HepG2 (cell line): ENCODE data around the gene LRRC8C. TPM values are rescaled to one million over a fixed set of nuclear protein-coding genes. Genes with fewer than 3 reads are reported as not detected.

Experiments used
- ATAC-seq: fragments of 200-7000 bp; cut with Tn5 transposase; 3 replicates; pipeline ENCODE4 v1.9.1; 2020; ENCODE audit warnings: mild to moderate bottlenecking, moderate library complexity
- BruUV-seq: library from RNA; stranded (reverse); fragments of 400-500 nt; replicated peaks from 2 replicates; lab custom pipeline; 2021; lab: Mats Ljungman, UMichigan
- CTCF ChIA-PET: fragments of 300-600 bp; formaldehyde crosslinking; extraction: SDS; loops from one replicate; lab custom pipeline; 2021; ENCODE audit warnings: low total read pairs, inconsistent platforms, low intra/inter-chr PET ratio; lab: Yijun Ruan, JAX
- POLR2A ChIA-PET: fragments of 350-600 bp; sonication (Branson Sonifier 250); formaldehyde crosslinking; loops from one replicate; lab custom pipeline; 2020; ENCODE audit warnings: antibody characterized with exemption, inconsistent platforms; lab: Yijun Ruan, JAX
- DNase-seq: peaks from one replicate; pipeline ENCODE4 v3.0.0-alpha.2; 2015; ENCODE audit warnings: low spot score
- FAIRE-seq: peaks from 3 replicates; lab custom pipeline; 2011; peaks lifted over from hg19 to GRCh38; lab: Jason Lieb, UNC
- H2AFZ ChIP-seq: one replicate; pipeline ENCODE4 v1.6.1; 2011; ENCODE audit warnings: low read length, inconsistent platforms
- H3K27ac ChIP-seq: fragments of 300-600 bp; 3 replicates; pipeline ENCODE4 v1.8.0; 2011; ENCODE audit warnings: mixed run types, mild to moderate bottlenecking, mixed read lengths, low read length, inconsistent platforms; ENCODE audit not compliant: insufficient read depth; ENCODE audit errors: extremely low read length
- H3K27me3 ChIP-seq, 2 experiments: fragments of 200-600 bp in 1 of 2; 2 replicates in 1 of 2; 3 replicates in 1 of 2; pipeline versions ENCODE4 v1.6.0 to v1.8.0; 2011; ENCODE audit warnings: low read length in 2 of 2, mild to moderate bottlenecking in 2 of 2, moderate library complexity in 2 of 2, inconsistent platforms in 1 of 2; ENCODE audit not compliant: insufficient read depth in 2 of 2, control insufficient read depth in 1 of 2
- H3K36me3 ChIP-seq, 2 experiments: fragments of 200-600 bp in 1 of 2; replicated peaks in 1 of 2; 2 replicates in 1 of 2; 3 replicates in 1 of 2; pipeline versions ENCODE4 v1.5.1 to v1.8.0; 2011; ENCODE audit warnings: low read length in 2 of 2, inconsistent platforms in 1 of 2; ENCODE audit not compliant: insufficient read depth in 2 of 2, control insufficient read depth in 1 of 2
- H3K4me1 ChIP-seq: 2 replicates; pipeline ENCODE4 v1.5.1; 2012; ENCODE audit warnings: low read length, inconsistent platforms; ENCODE audit not compliant: insufficient read depth
- H3K4me2 ChIP-seq: 2 replicates; pipeline ENCODE4 v1.6.0; 2011; ENCODE audit warnings: low read depth, low read length, inconsistent platforms
- H3K4me3 ChIP-seq, 3 experiments: fragments of 200-600 bp in 1 of 3; sonication (generic), shearing (Covaris generic) in 1 of 3; replicated peaks in 1 of 3; 2 replicates each; pipeline ENCODE4 v1.5.1; 2011 to 2016; ENCODE audit warnings: low read length in 3 of 3, inconsistent platforms in 2 of 3, low read depth in 2 of 3, mild to moderate bottlenecking in 2 of 3, control low read depth in 1 of 3, mixed read lengths in 1 of 3; ENCODE audit not compliant: insufficient read depth in 1 of 3
- H3K79me2 ChIP-seq: one replicate; pipeline ENCODE4 v1.6.1; 2011; ENCODE audit warnings: low read length, inconsistent platforms; ENCODE audit not compliant: insufficient read depth
- H3K9ac ChIP-seq: 2 replicates; pipeline ENCODE4 v1.6.0; 2011; ENCODE audit warnings: mild to moderate bottlenecking, low read depth, low read length, inconsistent platforms; ENCODE audit not compliant: insufficient read depth
- H3K9me3 ChIP-seq: 2 replicates; pipeline ENCODE4 v1.5.1; 2012; ENCODE audit warnings: mild to moderate bottlenecking, low read length
- H4K20me1 ChIP-seq: 2 replicates; pipeline ENCODE4 v1.6.0; 2011; ENCODE audit warnings: inconsistent platforms, mild to moderate bottlenecking, low read length, moderate library complexity; ENCODE audit not compliant: insufficient read depth
- CREB1 ChIP-seq, 2 experiments: fragments of 450-650 bp in 1 of 2; IDR thresholded peaks; 2 replicates each; pipeline ENCODE4 v1.6.1; 2016 to 2017; ENCODE audit warnings: control low read depth in 1 of 2, mild to moderate bottlenecking in 1 of 2, missing compliant biosample characterization in 1 of 2, missing genetic modification characterization in 1 of 2
- GMEB2 ChIP-seq: IDR thresholded peaks from 2 replicates; pipeline ENCODE4 v1.6.1; 2016; ENCODE audit warnings: missing biosample characterization, missing genetic modification reagents, low read depth
- HOXA5 ChIP-seq: sonication (generic); formaldehyde crosslinking; IDR thresholded peaks from 2 replicates; pipeline ENCODE4 v1.4.0; 2020; ENCODE audit warnings: missing genetic modification reagents
- HOXD1 ChIP-seq: sonication (generic); formaldehyde crosslinking; IDR thresholded peaks from 2 replicates; pipeline ENCODE4 v1.5.0; 2020; ENCODE audit warnings: missing genetic modification reagents
- POGZ ChIP-seq: sonication (generic); formaldehyde crosslinking; IDR thresholded peaks from 2 replicates; pipeline ENCODE4 v1.4.0; 2020; ENCODE audit warnings: mild to moderate bottlenecking, missing genetic modification reagents
- SMAD9 ChIP-seq: sonication (generic); formaldehyde crosslinking; IDR thresholded peaks from 2 replicates; pipeline ENCODE4 v1.5.1; 2020; ENCODE audit warnings: mild to moderate bottlenecking, missing genetic modification reagents
- TSC22D2 ChIP-seq: sonication (generic); formaldehyde crosslinking; IDR thresholded peaks from 2 replicates; pipeline ENCODE4 v1.5.1; 2020; ENCODE audit warnings: missing genetic modification reagents, mild to moderate bottlenecking, borderline replicate concordance
- ZBTB40 ChIP-seq, 2 experiments: fragments of 450-650 bp in 1 of 2; sonication (generic) in 1 of 2; formaldehyde crosslinking in 1 of 2; IDR thresholded peaks; 2 replicates each; pipeline versions ENCODE4 v1.6.1 to v1.8.0; 2016 to 2022; ENCODE audit warnings: antibody characterized with exemption in 1 of 2, mild to moderate bottlenecking in 1 of 2, missing genetic modification reagents in 1 of 2
- ZFP91 ChIP-seq: sonication (generic); formaldehyde crosslinking; IDR thresholded peaks from 2 replicates; pipeline ENCODE4 v1.9.0; 2022; ENCODE audit warnings: missing genetic modification reagents, mild to moderate bottlenecking, borderline replicate concordance
- ZNF598 ChIP-seq: sonication (generic); formaldehyde crosslinking; IDR thresholded peaks from 2 replicates; pipeline ENCODE4 v1.5.1; 2020; ENCODE audit warnings: mild to moderate bottlenecking, missing genetic modification reagents, borderline replicate concordance
- ZNF660 ChIP-seq: sonication (generic); formaldehyde crosslinking; IDR thresholded peaks from 2 replicates; pipeline ENCODE4 v1.5.1; 2020; ENCODE audit warnings: mild to moderate bottlenecking, low read depth, missing genetic modification reagents, borderline replicate concordance
- ZNF674 ChIP-seq: sonication (generic); formaldehyde crosslinking; IDR thresholded peaks from 2 replicates; pipeline ENCODE4 v1.5.0; 2020; ENCODE audit warnings: low read depth, mild to moderate bottlenecking, missing genetic modification reagents
- WGBS: methylation state at CpG from one replicate; pipeline ENCODE4 v1.1.6; 2017; ENCODE audit warnings: low lambda C conversion rate; 5-methylcytosine and 5-hydroxymethylcytosine counted together
- in situ Hi-C: cut with HindIII; loops from 2 replicates; pipeline ENCODE4 v1.10.0; 2017; ENCODE audit warnings: low pct_unique_long_range_greater_than_20kb; ENCODE audit not compliant: extremely low pct_ligation_motif_present
- intact Hi-C: fragments of 100-400 bp; cut with micrococcal nuclease; formaldehyde crosslinking; loops from one replicate; pipeline ENCODE4 v1.10.0; 2022; ENCODE audit not compliant: unreplicated experiment
- polyA plus RNA-seq, 8 experiments: library from polyadenylated mRNA; depleted of rRNA in 3 of 8; stranded (reverse) in 7 of 8; unstranded in 1 of 8; fragments of >200 nt; fragmentation: Illumina TruSeq in 4 of 8; extraction: Trizol in 4 of 8; gene quantifications; 2 replicates each; pipeline versions ENCODE4 v1.2.1 to v1.2.3, GENCODE V29; 2011 to 2016; ENCODE audit warnings: low read depth in 4 of 8, missing spikeins in 1 of 8, mixed read lengths in 1 of 8; ENCODE audit not compliant: insufficient read depth in 1 of 8
- total RNA-seq, 5 experiments: library from RNA; depleted of rRNA; stranded (reverse); fragments of >200 nt; fragmentation: Illumina TruSeq; extraction: Trizol; gene quantifications; 2 replicates each; pipeline ENCODE4 v1.2.3, GENCODE V29; 2016; ENCODE audit warnings: low read depth in 1 of 5

LRRC8C gene
- total and polyA plus RNA-seq, 2 of the 13 experiments (the other 11 are each of a cell fraction or from before 2014, with no cell fraction given), result 0.22 to 0.32 TPM

- no peak for ATAC-seq
- Histone ChIP-seq H3K4me1 (no peaks in the 10 kb centered on the region), H3K79me2 (no peaks in the 10 kb centered on the region), H4K20me1 (no peaks in the 10 kb centered on the region), H3K4me2 (no peak overlapping the region), H2AFZ (no peak overlapping the region), H3K9ac (no peak overlapping the region), H3K36me3 (no peaks in the 10 kb centered on the region), H3K27me3 (no peaks in the 10 kb centered on the region), H3K9me3 (no peaks in the 10 kb centered on the region), H3K27ac (no peak overlapping the region), H3K4me3 (no peak overlapping the region)
- in situ Hi-C loops, result no loop called here
- no peak for DNase-seq
- no peak for TF ChIP-seq ZNF660
- TF ChIP-seq ZBTB40 (IDR thresholded peaks at IDR 0.05), result no peak
- no peak for TF ChIP-seq ZBTB40 (CRISPR knock-in tag; IDR thresholded peaks at IDR 0.05)
- no peak for TF ChIP-seq TSC22D2 (CRISPR knock-in tag)
- TF ChIP-seq HOXD1, result no peak
- TF ChIP-seq HOXA5 (CRISPR knock-in tag), result no peak
- TF ChIP-seq ZNF674 (CRISPR knock-in tag), result no peak
- TF ChIP-seq CREB1 (IDR thresholded peaks at IDR 0.05), result no peak
- no peak for TF ChIP-seq CREB1 (CRISPR knock-in tag; IDR thresholded peaks at IDR 0.05)
- TF ChIP-seq GMEB2 (CRISPR knock-in tag), result no peak
- no peak for TF ChIP-seq SMAD9
- TF ChIP-seq ZNF598 (CRISPR knock-in tag), result no peak
- no peak for TF ChIP-seq ZFP91 (CRISPR knock-in tag)
- TF ChIP-seq POGZ (CRISPR knock-in tag), result no peak
- intact Hi-C loops, result no loop called here
- CTCF ChIA-PET, result no interaction called here
- POLR2A ChIA-PET, result no interaction called here
- BruUV-seq, result no TSS peak
- WGBS, result 25% methylated on average over 1 of the region's 1 CpG
- no peak for FAIRE-seq
Observed at GRCh38 chr1:89667691-89668090, 34.8 kb downstream of the LRRC8C start.
